ENCODE measurements around the gene ADRB2. TPM values are rescaled to one million over a fixed set of nuclear protein-coding genes. Genes with fewer than 3 reads are reported as not detected.

The ADRB2 gene
- total RNA-seq = 13.3 and 14.2 TPM in 2 replicates

GRCh38 chr5:148826053-148826738 lies at the start of gene ADRB2:
TSS of gene ADRB2 (plus strand) at chr5:148826611. CDS start at chr5:148826832, 221 bp downstream.

Other genes starting within 250 kb of the ADRB2 start
- gene HTR4, start 172.1 kb upstream of the ADRB2 start, total RNA-seq = not detected in 2 replicates
- 3.8 and 4.6 TPM in 2 replicates for gene SH3TC2, start 236.5 kb downstream of the ADRB2 start, total RNA-seq

All from mammary microvascular endothelial cell (primary cell).